ENCODE measurements around the gene PFDN2. TPM values are rescaled to one million over a fixed set of nuclear protein-coding genes. Genes with fewer than 3 reads are reported as not detected.

PFDN2 gene
- total RNA-seq, 1 donor from 2014 or later = 43.8 TPM

DNA sequence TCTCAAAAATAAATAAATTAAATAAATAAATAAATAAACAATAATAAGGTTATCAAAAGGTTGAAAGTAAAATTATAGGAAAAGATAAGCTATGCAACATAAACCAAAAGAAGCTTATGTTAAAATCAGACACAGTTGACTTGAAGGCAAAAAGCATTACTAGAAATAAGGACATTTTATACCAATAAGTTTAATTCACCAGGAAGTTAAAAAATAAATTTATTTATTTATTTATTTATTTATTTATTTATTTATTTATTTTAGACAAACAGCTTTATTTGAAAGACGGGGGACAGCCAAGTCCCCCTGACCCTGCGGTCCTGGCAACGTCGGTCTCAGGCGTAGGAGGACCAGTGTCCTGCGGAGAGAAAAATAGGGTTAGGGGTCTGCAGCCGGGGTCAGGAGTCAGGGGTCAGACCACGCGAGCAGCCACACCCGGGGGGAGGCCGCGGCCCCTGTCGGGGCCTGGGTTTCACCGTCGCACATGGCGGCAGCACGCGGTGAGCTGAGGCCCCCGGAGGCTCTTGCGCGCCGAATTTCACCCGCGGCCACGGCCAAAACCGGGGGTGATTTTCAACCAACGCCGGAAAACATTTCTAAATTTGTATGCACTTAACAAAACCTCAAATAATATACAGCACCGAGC lies 23.0 kb upstream of the PFDN2 start:
- TF ChIP-seq, protein P1, sequence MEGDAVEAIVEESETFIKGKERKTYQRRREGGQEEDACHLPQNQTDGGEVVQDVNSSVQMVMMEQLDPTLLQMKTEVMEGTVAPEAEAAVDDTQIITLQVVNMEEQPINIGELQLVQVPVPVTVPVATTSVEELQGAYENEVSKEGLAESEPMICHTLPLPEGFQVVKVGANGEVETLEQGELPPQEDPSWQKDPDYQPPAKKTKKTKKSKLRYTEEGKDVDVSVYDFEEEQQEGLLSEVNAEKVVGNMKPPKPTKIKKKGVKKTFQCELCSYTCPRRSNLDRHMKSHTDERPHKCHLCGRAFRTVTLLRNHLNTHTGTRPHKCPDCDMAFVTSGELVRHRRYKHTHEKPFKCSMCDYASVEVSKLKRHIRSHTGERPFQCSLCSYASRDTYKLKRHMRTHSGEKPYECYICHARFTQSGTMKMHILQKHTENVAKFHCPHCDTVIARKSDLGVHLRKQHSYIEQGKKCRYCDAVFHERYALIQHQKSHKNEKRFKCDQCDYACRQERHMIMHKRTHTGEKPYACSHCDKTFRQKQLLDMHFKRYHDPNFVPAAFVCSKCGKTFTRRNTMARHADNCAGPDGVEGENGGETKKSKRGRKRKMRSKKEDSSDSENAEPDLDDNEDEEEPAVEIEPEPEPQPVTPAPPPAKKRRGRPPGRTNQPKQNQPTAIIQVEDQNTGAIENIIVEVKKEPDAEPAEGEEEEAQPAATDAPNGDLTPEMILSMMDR (IDR thresholded peaks at IDR 0.05) = no peak
- Mint-ChIP-seq H3K4me1 (no peaks in the 10 kb centered on the region), H3K9me3 (no peaks in the 10 kb centered on the region), H3K36me3 (ENCODE audit: low read depth) (peaks cover 3% of the 10 kb centered on the region), H3K27ac (no peak overlapping the region), H3K4me3 (no peak overlapping the region), H3K27me3 (no peaks in the 10 kb centered on the region)
- intact Hi-C loops (cut with micrococcal nuclease) = loop anchor here (1.0 kb wide), 2 partner anchors 144 to 148 kb away; no protein-coding TSS in a partner anchor
- ChIA-PET CTCF (interaction anchor here (0.6 to 5.4 kb wide), 10 partner anchors 12 to 397 kb away, joined by 3 to 37 read pairs (median 5); partner anchors contain the start of genes ARHGAP30, KLHDC9 and UFC1), POLR2A (interaction anchor here (0.6 to 2.3 kb wide), 6 partner anchors 19 to 115 kb away, joined by 3 to 11 read pairs (median 4); partner anchors contain the start of gene USF1)
- ATAC-seq (ENCODE audit: low read depth) (no peak), DNase-seq (no peak)

DNA sequence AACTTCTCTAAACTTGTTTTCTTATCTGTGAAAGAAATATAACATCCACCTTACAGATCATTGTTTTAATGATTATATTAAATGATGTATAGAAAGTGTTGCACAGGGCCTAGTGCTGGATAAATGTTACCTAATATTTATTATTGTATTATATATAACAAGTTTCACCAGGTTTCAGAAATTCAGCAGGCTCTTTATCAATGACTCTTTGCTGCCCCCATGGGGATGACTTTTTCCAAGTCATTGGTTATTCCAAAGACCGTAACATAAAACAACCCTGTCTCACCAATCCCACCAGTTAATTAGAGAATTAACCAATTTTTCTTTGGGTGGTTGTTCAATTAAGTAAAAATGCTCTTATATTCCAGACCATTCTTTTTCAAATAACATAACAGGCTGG lies 21.9 kb upstream of the PFDN2 start:
- Mint-ChIP-seq H3K4me1 (peaks cover 4% of the 10 kb centered on the region), H3K36me3 (ENCODE audit: low read depth) (peaks cover 4% of the 10 kb centered on the region), H3K27ac (no peak overlapping the region), H3K4me3 (no peak overlapping the region), H3K9me3 (no peaks in the 10 kb centered on the region), H3K27me3 (no peaks in the 10 kb centered on the region)
- DNase-seq (no peak), ATAC-seq (ENCODE audit: low read depth) (peak; percentile 50)
- POLR2A ChIA-PET = interaction anchor here (2.3 kb wide), 1 partner anchor 95 kb away, joined by 11 read pairs; the partner anchor contains the start of gene USF1
- intact Hi-C loops (cut with micrococcal nuclease) = loop anchor here (1.0 kb wide), 3 partner anchors 69 to 146 kb away; no protein-coding TSS in a partner anchor
- CTCF ChIA-PET = interaction anchor here (0.8 to 5.4 kb wide), 10 partner anchors 13 to 749 kb away, joined by 3 to 37 read pairs (median 5); partner anchors contain the start of genes ARHGAP30, KLHDC9 and UFC1
- TF ChIP-seq, protein P1 (IDR thresholded peaks at IDR 0.05) = no peak

DNA sequence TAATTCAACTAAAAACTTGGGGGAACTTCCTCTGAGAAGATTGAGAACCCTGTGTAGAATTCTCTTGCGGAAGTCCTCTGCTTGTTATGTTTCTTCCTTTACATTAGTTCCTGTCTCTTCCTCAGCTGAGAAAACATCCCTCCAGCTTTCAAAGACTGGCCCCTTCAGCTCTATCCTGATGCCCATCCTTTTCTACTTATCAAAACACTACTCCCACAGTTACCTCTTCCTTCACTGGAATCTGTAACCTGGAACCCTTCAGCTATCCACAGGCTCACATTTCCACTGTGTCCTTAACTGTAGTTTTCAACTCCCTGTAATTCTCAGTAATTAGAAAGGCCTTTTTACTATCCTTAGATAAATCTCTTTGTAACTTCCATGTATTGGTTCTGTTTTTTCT lies 20.6 kb upstream of the PFDN2 start:
- Mint-ChIP-seq H3K36me3 (ENCODE audit: low read depth) (peaks cover 4% of the 10 kb centered on the region), H3K4me3 (no peak overlapping the region), H3K27me3 (no peaks in the 10 kb centered on the region), H3K27ac (no peak overlapping the region), H3K4me1 (peaks cover 4% of the 10 kb centered on the region), H3K9me3 (no peaks in the 10 kb centered on the region)
- ChIA-PET CTCF (interaction anchor here (1.0 to 5.4 kb wide), 11 partner anchors 17 to 302 kb away, joined by 3 to 37 read pairs (median 4); partner anchors contain the start of genes ITLN2, NIT1 and PFDN2), POLR2A (interaction anchor here (0.6 to 1.2 kb wide), 4 partner anchors 9 to 89 kb away, joined by 3 to 5 read pairs (median 4); partner anchors contain the start of genes KLHDC9, NIT1 and PFDN2)
- ATAC-seq (ENCODE audit: low read depth) = no peak
- TF ChIP-seq, protein P1 (IDR thresholded peaks at IDR 0.05) = no peak
- intact Hi-C loops (cut with micrococcal nuclease) = no loop called here
- no peak for DNase-seq

DNA sequence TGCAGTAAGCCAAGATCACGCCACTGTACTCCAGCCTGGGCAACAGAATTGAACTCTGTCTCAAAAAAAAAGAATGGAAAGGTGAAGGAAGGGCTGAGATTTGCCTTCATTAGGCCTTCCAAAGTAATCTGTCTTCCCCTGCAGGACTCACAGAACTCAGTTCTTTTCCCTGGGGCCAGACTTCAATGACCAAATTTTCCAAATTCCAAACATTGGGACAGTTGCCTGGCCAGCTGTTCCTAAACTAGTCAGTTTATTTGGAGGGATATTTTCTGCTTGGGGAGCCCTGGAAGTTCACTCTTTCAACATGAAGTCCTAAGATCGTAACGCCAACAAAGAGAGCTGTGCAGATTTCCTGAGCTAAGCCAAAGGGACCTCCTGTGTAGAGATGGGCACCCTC lies 20.0 kb upstream of the PFDN2 start:
- POLR2A ChIA-PET = interaction anchor here (0.8 to 1.2 kb wide), 3 partner anchors 20 to 89 kb away, joined by 3 to 5 read pairs (median 4); partner anchors contain the start of genes KLHDC9, NIT1 and PFDN2
- DNase-seq = no peak
- Mint-ChIP-seq H3K36me3 (ENCODE audit: low read depth) (peaks cover 4% of the 10 kb centered on the region), H3K27me3 (no peaks in the 10 kb centered on the region), H3K4me3 (no peak overlapping the region), H3K27ac (no peak overlapping the region), H3K9me3 (no peaks in the 10 kb centered on the region), H3K4me1 (peaks cover 4% of the 10 kb centered on the region)
- CTCF ChIA-PET = interaction anchor here (1.0 to 5.4 kb wide), 9 partner anchors 16 to 301 kb away, joined by 3 to 37 read pairs (median 4); partner anchors contain the start of gene ITLN2
- TF ChIP-seq, protein P1 (IDR thresholded peaks at IDR 0.05) = no peak
- ATAC-seq (ENCODE audit: low read depth) = no peak
- intact Hi-C loops (cut with micrococcal nuclease) = no loop called here
